Parathyroid adenoma (tissue), 2 donors: ENCODE data around the gene SLC8A1.

Source experiments
- H2AFZ ChIP-seq: fragments of 300-600 bp; sonication (generic); one replicate; pipeline ENCODE4 v1.7.0; 2017; ENCODE audit warnings: antibody characterized with exemption, mild to moderate bottlenecking
- H3K27ac ChIP-seq: fragments of 300-600 bp; sonication (generic); one replicate; pipeline ENCODE4 v1.7.0; 2017
- H3K27me3 ChIP-seq: fragments of 300-600 bp; sonication (generic); one replicate; pipeline ENCODE4 v1.7.0; 2017; ENCODE audit warnings: low read length; ENCODE audit not compliant: control insufficient read depth, insufficient read depth
- H3K36me3 ChIP-seq: fragments of 300-600 bp; sonication (generic); one replicate; pipeline ENCODE4 v1.7.0; 2017; ENCODE audit warnings: low read length; ENCODE audit not compliant: control insufficient read depth, insufficient read depth
- H3K4me1 ChIP-seq: fragments of 300-600 bp; sonication (generic); one replicate; pipeline ENCODE4 v1.7.0; 2017; ENCODE audit warnings: control low read depth
- H3K4me2 ChIP-seq: fragments of 300-600 bp; sonication (generic); one replicate; pipeline ENCODE4 v1.7.0; 2017; ENCODE audit warnings: low read length
- H3K4me3 ChIP-seq: fragments of 300-600 bp; sonication (generic); one replicate; pipeline ENCODE4 v1.7.0; 2017; ENCODE audit warnings: low read depth, low read length
- H3K79me2 ChIP-seq: fragments of 300-600 bp; sonication (generic); one replicate; pipeline ENCODE4 v1.7.0; 2017; ENCODE audit warnings: control low read depth
- H3K9ac ChIP-seq: fragments of 300-600 bp; sonication (generic); one replicate; pipeline ENCODE4 v1.7.0; 2017; ENCODE audit warnings: mild to moderate bottlenecking
- H3K9me3 ChIP-seq: fragments of 300-600 bp; sonication (generic); one replicate; pipeline ENCODE4 v1.7.0; 2017; ENCODE audit warnings: low read length; ENCODE audit not compliant: control insufficient read depth
- CTCF ChIP-seq: fragments of 300-600 bp; sonication (generic); IDR thresholded peaks from one replicate; pipeline ENCODE4 v1.7.0; 2017; ENCODE audit warnings: antibody characterized with exemption, mild to moderate bottlenecking
- donor health status: primary hyperparathyroidism.

SLC8A1 gene

GRCh38 chr2:40178171-40178778 lies 273.6 kb downstream of the SLC8A1 start:
- Histone ChIP-seq H3K27ac (no peak overlapping the region), H3K4me1 (no peaks in the 10 kb centered on the region), H3K4me2 (no peak overlapping the region), H2AFZ (no peak overlapping the region), H3K4me3 (no peak overlapping the region), H3K9ac (no peak overlapping the region), H3K79me2 (no peaks in the 10 kb centered on the region), H3K36me3 (no peaks in the 10 kb centered on the region), H3K9me3 (no peaks in the 10 kb centered on the region), H3K27me3 (no peaks in the 10 kb centered on the region)
- no peak for TF ChIP-seq CTCF

GRCh38 chr2:40177366-40177765 lies 274.5 kb downstream of the SLC8A1 start:
- Histone ChIP-seq H3K4me1 (no peaks in the 10 kb centered on the region), H3K79me2 (no peaks in the 10 kb centered on the region), H3K36me3 (no peaks in the 10 kb centered on the region), H3K4me2 (no peak overlapping the region), H3K9ac (no peak overlapping the region), H3K27ac (no peak overlapping the region), H3K9me3 (no peaks in the 10 kb centered on the region), H3K4me3 (no peak overlapping the region), H3K27me3 (no peaks in the 10 kb centered on the region), H2AFZ (no peak overlapping the region)
- TF ChIP-seq CTCF: no peak

- Histone ChIP-seq H2AFZ (no peak overlapping the region), H3K27ac (no peak overlapping the region), H3K4me2 (no peak overlapping the region), H3K4me1 (no peaks in the 10 kb centered on the region), H3K9me3 (no peaks in the 10 kb centered on the region), H3K27me3 (no peaks in the 10 kb centered on the region), H3K36me3 (no peaks in the 10 kb centered on the region), H3K79me2 (no peaks in the 10 kb centered on the region), H3K9ac (no peak overlapping the region), H3K4me3 (no peak overlapping the region)
- no peak for TF ChIP-seq CTCF
Measured at GRCh38 chr2:40173276-40173675, 278.6 kb downstream of the SLC8A1 start.

- Histone ChIP-seq H3K36me3 (no peaks in the 10 kb centered on the region), H3K4me2 (no peak overlapping the region), H3K4me1 (no peaks in the 10 kb centered on the region), H3K27me3 (no peaks in the 10 kb centered on the region), H3K9me3 (no peaks in the 10 kb centered on the region), H3K4me3 (no peak overlapping the region), H3K27ac (no peak overlapping the region), H3K9ac (no peak overlapping the region), H2AFZ (no peak overlapping the region), H3K79me2 (no peaks in the 10 kb centered on the region)
- TF ChIP-seq CTCF: no peak
Measured at GRCh38 chr2:40169856-40170255, 282.0 kb downstream of the SLC8A1 start.

- H3K4me3 ChIP-seq: no peak overlapping the region
- no peak overlapping the region for H3K27ac ChIP-seq
- no peaks in the 10 kb centered on the region for H3K36me3 ChIP-seq
- H3K9ac ChIP-seq: no peak overlapping the region
- no peak overlapping the region for H3K4me2 ChIP-seq
- H2AFZ ChIP-seq: no peak overlapping the region
- no peaks in the 10 kb centered on the region for H3K79me2 ChIP-seq
- H3K9me3 ChIP-seq: no peaks in the 10 kb centered on the region
- no peaks in the 10 kb centered on the region for H3K27me3 ChIP-seq
- no peak for TF ChIP-seq CTCF
- H3K4me1 ChIP-seq: no peaks in the 10 kb centered on the region
Measured at GRCh38 chr2:40169430-40169829, 282.5 kb downstream of the SLC8A1 start.
